ENCODE results near the gene SEPTIN1.
A peak's percentile ranks its signal among the peaks of the same experiment; 100 is the strongest.
"Not testable (repeated sequence)": the region's sequence is repeated elsewhere in the genome, so short reads cannot be mapped to it uniquely, and the experiment has no call there.

The SEPTIN1 gene

GRCh38 chr16:30356401-30357084, 25.8 kb downstream of the SEPTIN1 start:
- DNase-seq, result no peak

- DNase-seq, result no peak
Measured at GRCh38 chr16:30355954-30356308, 26.4 kb downstream of the SEPTIN1 start.

GRCh38 chr16:30355144-30355953, 27.0 kb downstream of the SEPTIN1 start, which contains the start of gene CD2BP2:
CD2BP2 (minus strand) TSS chr16:30355308; CDS start chr16:30354681, 627 bp downstream.
- peak; percentile 82 to 94 for DNase-seq

GRCh38 chr16:30354423-30355143, 27.8 kb downstream of the SEPTIN1 start:
- no peak for DNase-seq

- DNase-seq, result no peak
Measured at GRCh38 chr16:30353438-30354129, 28.8 kb downstream of the SEPTIN1 start.

- DNase-seq, result no peak
Measured at GRCh38 chr16:30352488-30353401, 29.6 kb downstream of the SEPTIN1 start.

GRCh38 chr16:30351586-30352419, 30.6 kb downstream of the SEPTIN1 start:
- peak in 1 of 2 experiments; percentile 35 for DNase-seq

- DNase-seq, result no peak
Measured at GRCh38 chr16:30351001-30351441, 31.3 kb downstream of the SEPTIN1 start.

GRCh38 chr16:30350134-30350871, 32.1 kb downstream of the SEPTIN1 start:
- DNase-seq, result no peak

- no peak for DNase-seq
Measured at GRCh38 chr16:30349675-30350074, 32.7 kb downstream of the SEPTIN1 start.

GRCh38 chr16:30348929-30349328, 33.4 kb downstream of the SEPTIN1 start:
- DNase-seq, result no peak

GRCh38 chr16:30348113-30348512, 34.2 kb downstream of the SEPTIN1 start:
- DNase-seq, result no peak

GRCh38 chr16:30346286-30346685, 36.1 kb downstream of the SEPTIN1 start:
- DNase-seq, result no peak

- DNase-seq, result not testable (repeated sequence)
Measured at GRCh38 chr16:30343491-30343820, 38.9 kb downstream of the SEPTIN1 start.

GRCh38 chr16:30342751-30343490, 39.4 kb downstream of the SEPTIN1 start:
- DNase-seq, result no peak

GRCh38 chr16:30341971-30342370, 40.4 kb downstream of the SEPTIN1 start:
- not testable (repeated sequence) for DNase-seq

- no peak for DNase-seq
Measured at GRCh38 chr16:30340621-30341020, 41.7 kb downstream of the SEPTIN1 start.

- DNase-seq, result not testable (repeated sequence)
Measured at GRCh38 chr16:30338715-30339114, 43.6 kb downstream of the SEPTIN1 start.

- not testable (repeated sequence) for DNase-seq
Measured at GRCh38 chr16:30337964-30338357, 44.4 kb downstream of the SEPTIN1 start.
